Psoas muscle (tissue), 8 donors: Measurements from ENCODE around the gene CHST7. TPM values are rescaled to one million over a fixed set of nuclear protein-coding genes. Genes with fewer than 3 reads are reported as not detected.

Experiments
- ATAC-seq, 4 donors: fragments of 200-7000 bp; cut with Tn5 transposase; one replicate each; pipeline ENCODE4 v1.9.1; 2020; ENCODE audit warnings: moderate library complexity in 3 of 4, mild to moderate bottlenecking in 2 of 4
- DNase-seq, 2 donors: peaks; one replicate each; pipeline ENCODE4 v3.0.0-alpha.2; 2020
- H3K27ac ChIP-seq: fragments of 200-600 bp; one replicate; pipeline ENCODE4 v1.8.0; 2022
- H3K27me3 ChIP-seq, 3 donors: fragments of 200-600 bp in 1 of 3; one replicate each; pipeline versions ENCODE4 v1.6.1 to v1.8.0; 2013 to 2022; ENCODE audit warnings: low read length in 2 of 3, mild to moderate bottlenecking in 2 of 3, moderate library complexity in 1 of 3; ENCODE audit not compliant: insufficient read depth in 3 of 3
- H3K36me3 ChIP-seq, 2 donors: fragments of 200-600 bp in 1 of 2; one replicate each; pipeline versions ENCODE4 v1.6.1 to v1.8.0; 2013 to 2022; ENCODE audit warnings: low read depth in 1 of 2, mild to moderate bottlenecking in 1 of 2, moderate library complexity in 1 of 2; ENCODE audit not compliant: insufficient read depth in 1 of 2
- H3K4me1 ChIP-seq: fragments of 200-600 bp; one replicate; pipeline ENCODE4 v1.8.0; 2022
- H3K4me3 ChIP-seq: fragments of 200-600 bp; one replicate; pipeline ENCODE4 v1.8.0; 2022; ENCODE audit warnings: mild to moderate bottlenecking
- H3K9me3 ChIP-seq: fragments of 200-600 bp; one replicate; pipeline ENCODE4 v1.8.0; 2022
- CTCF ChIP-seq: fragments of 200-600 bp; IDR thresholded peaks from one replicate; pipeline ENCODE4 v1.8.0; 2022; ENCODE audit warnings: antibody characterized with exemption
- WGBS, 3 donors: extraction: QIAGEN DNeasy Blood & Tissue Kit; methylation state at CpG; one replicate each; pipeline versions ENCODE4 v1.1.6 to v1.1.7; 2013; 5-methylcytosine and 5-hydroxymethylcytosine counted together
- intact Hi-C, 2 donors: fragments of 100-400 bp; cut with DNase I; formaldehyde crosslinking; loops; one replicate each; pipeline versions ENCODE4 v1.11.0 to v1.14.2; 2022
- polyA plus RNA-seq, 3 donors: library from polyadenylated mRNA; stranded (reverse); fragments of 200-250 nt; gene quantifications; one replicate each; pipeline ENCODE4 v1.2.3, GENCODE V29; 2013
- total RNA-seq, 4 donors: library from RNA; stranded (reverse); fragmentation: NEBNext Ultra II Directional in 2 of 4; extraction: Animal tissue kit (Norgen Biotek cat#: 25700) in 2 of 4; gene quantifications; one replicate each; pipeline versions ENCODE4 v1.2.1 to v1.2.4, GENCODE V29; 2021 to 2023
- donor health status: healthy with polysubstance abuse.
- donor health status: DM: no; HTN: no; CAD: no; lungs with moderate emphysema.
- donor health status: Bipolar disorder and iron deficiency.
- donor health status: healthy.
- donor health status: DM: yes; HTN: yes; CAD: no.
- donor health status: DM: no; HTN: no; CAD: no.
- donor health status: DM: no; HTN: no; CAD: no.
- donor health status: DM: yes; HTN: yes; CAD: no.

The CHST7 gene
- total and polyA plus RNA-seq, 7 donors: 1.6 to 9.9 (median 2.1) TPM

DNA sequence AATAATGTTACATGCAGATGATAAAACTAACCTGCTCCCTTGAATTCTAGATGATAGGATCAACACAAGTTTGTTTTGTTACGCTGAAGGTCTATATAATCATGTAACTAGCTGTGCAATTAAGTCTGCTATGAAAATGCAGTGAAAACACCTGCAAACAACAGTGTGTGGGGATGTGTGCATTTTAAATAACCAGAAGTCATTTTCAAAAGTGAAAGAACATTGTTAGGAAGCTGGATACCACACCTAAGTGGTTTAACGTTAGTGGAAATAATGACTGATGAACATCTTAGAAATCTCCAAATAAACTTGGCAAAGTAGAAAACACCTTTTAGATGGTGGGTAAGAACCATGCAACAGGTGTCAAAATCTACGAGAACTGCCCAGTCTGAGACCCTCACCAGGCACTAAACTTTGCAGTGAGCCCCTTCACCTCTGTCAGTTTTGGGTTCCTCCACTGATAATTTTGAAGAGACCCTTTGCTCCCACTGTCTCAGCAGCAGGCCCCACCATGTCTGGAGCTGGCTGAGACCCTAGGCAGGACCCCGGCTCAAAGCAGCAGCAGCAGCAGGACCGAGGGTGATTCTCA lies 36.6 kb downstream of the CHST7 start:
- Histone ChIP-seq H3K4me1 (no peaks in the 10 kb centered on the region), H3K9me3 (no peaks in the 10 kb centered on the region), H3K4me3 (no peak overlapping the region), H3K27ac (no peak overlapping the region), H3K27me3 (no peaks in the 10 kb centered on the region), H3K36me3 (no peaks in the 10 kb centered on the region)
- 74 to 86% (median 84%) methylated on average over 5 of the region's 5 CpGs for WGBS, 3 donors
- ATAC-seq: no peak
- TF ChIP-seq CTCF: no peak
- no peak for DNase-seq
- intact Hi-C loops: no loop called here

- no peaks in the 10 kb centered on the region for H3K27me3 ChIP-seq
- no peak overlapping the region for H3K27ac ChIP-seq
- H3K36me3 ChIP-seq: no peaks in the 10 kb centered on the region
- WGBS, 3 donors: 73 to 82% (median 75%) methylated on average over 11 to 13 of the region's 13 CpGs
- intact Hi-C loops: no loop called here
- DNase-seq: no peak
- H3K4me3 ChIP-seq: no peak overlapping the region
- no peak for ATAC-seq
- no peaks in the 10 kb centered on the region for H3K9me3 ChIP-seq
- H3K4me1 ChIP-seq: no peaks in the 10 kb centered on the region
- TF ChIP-seq CTCF: no peak
Measured at GRCh38 chrX:46611658-46612362, 38.2 kb downstream of the CHST7 start.

DNA sequence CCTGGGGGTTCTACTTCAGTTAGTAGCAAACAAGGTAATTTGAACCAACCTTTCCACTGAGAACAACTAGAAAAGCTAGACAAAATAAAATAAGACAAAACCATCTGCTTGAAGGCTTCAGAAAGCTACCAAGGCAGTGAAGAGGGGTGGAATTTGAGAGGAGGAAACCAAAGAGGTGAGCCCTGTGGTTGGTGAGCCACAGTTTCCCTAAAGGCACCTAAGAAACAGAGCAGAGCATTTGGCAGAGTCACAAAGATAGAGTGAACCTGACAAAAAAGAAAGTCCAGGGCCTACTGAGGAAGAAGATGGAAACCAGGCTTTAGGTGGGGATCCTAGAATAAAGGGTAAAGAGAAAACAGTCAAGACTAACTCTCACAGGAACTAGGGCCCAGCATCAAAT lies 44.3 kb downstream of the CHST7 start:
- TF ChIP-seq CTCF: no peak
- H3K4me3 ChIP-seq: no peak overlapping the region
- H3K36me3 ChIP-seq: no peaks in the 10 kb centered on the region
- intact Hi-C loops: no loop called here
- no peak for ATAC-seq
- no peak for DNase-seq
- peaks cover 12% of the 10 kb centered on the region for H3K9me3 ChIP-seq
- H3K4me1 ChIP-seq: no peaks in the 10 kb centered on the region
- H3K27me3 ChIP-seq: no peaks in the 10 kb centered on the region
- no peak overlapping the region for H3K27ac ChIP-seq

GRCh38 chrX:46618947-46619346 lies 45.4 kb downstream of the CHST7 start:
- ATAC-seq (no peak), DNase-seq (no peak)
- Histone ChIP-seq H3K9me3 (peaks cover 12% of the 10 kb centered on the region), H3K4me3 (no peak overlapping the region), H3K27ac (no peak overlapping the region), H3K4me1 (no peaks in the 10 kb centered on the region), H3K36me3 (no peaks in the 10 kb centered on the region), H3K27me3 (peaks cover 0 to 9% (median 0%) of the 10 kb centered on the region in 3 donors)
- no peak for TF ChIP-seq CTCF
- intact Hi-C loops: no loop called here

DNA sequence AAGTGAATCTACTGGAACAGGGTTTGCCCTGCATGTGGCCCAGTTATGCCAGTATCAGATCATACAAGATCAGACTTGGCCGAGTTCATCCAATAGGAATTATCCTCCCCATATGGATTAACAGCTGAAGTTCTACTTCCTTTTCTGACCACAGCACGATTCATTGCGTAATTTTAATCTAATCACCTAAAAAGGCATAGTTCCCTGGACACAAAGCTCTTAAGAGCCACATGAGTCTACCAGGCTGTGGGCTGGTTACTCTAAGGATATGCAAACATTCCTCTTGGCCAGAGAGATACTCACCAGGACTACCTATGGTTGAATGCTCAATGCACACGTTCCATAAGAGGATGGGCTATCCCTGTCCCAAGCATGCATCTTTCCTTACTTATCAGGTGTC lies 46.9 kb downstream of the CHST7 start:
- peaks cover 12% of the 10 kb centered on the region for H3K9me3 ChIP-seq
- ATAC-seq (no peak), DNase-seq (no peak)
- peaks cover 0 to 10% (median 0%) of the 10 kb centered on the region in 3 donors for H3K27me3 ChIP-seq
- intact Hi-C loops: no loop called here
- no peak overlapping the region for H3K4me3 ChIP-seq
- 82 to 100% (median 87%) methylated on average over 4 of the region's 4 CpGs for WGBS, 3 donors
- no peaks in the 10 kb centered on the region for H3K4me1 ChIP-seq
- no peaks in the 10 kb centered on the region for H3K36me3 ChIP-seq
- no peak for TF ChIP-seq CTCF
- no peak overlapping the region for H3K27ac ChIP-seq
